ENCODE data around the gene ARHGAP15.
A peak's percentile ranks its signal among the peaks of the same experiment; 100 is the strongest.

ARHGAP15 gene

GRCh38 chr2:143279672-143280071 lies 150.5 kb downstream of the ARHGAP15 start:
- DNase-seq (ENCODE audit: low read depth) = no peak
- TF ChIP-seq CTCF (conservative IDR thresholded peaks at IDR 0.05; ENCODE audit: low read depth, low read length) = no peak
- no peak overlapping the region for H3K4me3 ChIP-seq (ENCODE audit: low read depth, low read length)

- no peak overlapping the region for H3K4me3 ChIP-seq (ENCODE audit: low read depth, low read length)
- no peak for TF ChIP-seq CTCF (conservative IDR thresholded peaks at IDR 0.05; ENCODE audit: low read depth, low read length)
- DNase-seq (ENCODE audit: low read depth) = no peak
These were observed 151.0 kb downstream of the ARHGAP15 start for GRCh38 chr2:143280097-143280757.

GRCh38 chr2:143282684-143283083 lies 153.5 kb downstream of the ARHGAP15 start:
- H3K4me3 ChIP-seq (ENCODE audit: low read depth, low read length) = no peak overlapping the region
- TF ChIP-seq CTCF (conservative IDR thresholded peaks at IDR 0.05; ENCODE audit: low read depth, low read length) = peak; percentile 47
- no peak for DNase-seq (ENCODE audit: low read depth)

- peak; percentile 90 for TF ChIP-seq CTCF (conservative IDR thresholded peaks at IDR 0.05; ENCODE audit: low read depth, low read length)
- no peak overlapping the region for H3K4me3 ChIP-seq (ENCODE audit: low read depth, low read length)
- peak; percentile 75 for DNase-seq (ENCODE audit: low read depth)
These were observed 155.0 kb downstream of the ARHGAP15 start for GRCh38 chr2:143284087-143284675.

GRCh38 chr2:143289025-143289424 lies 159.8 kb downstream of the ARHGAP15 start:
- H3K4me3 ChIP-seq (ENCODE audit: low read depth, low read length) = no peak overlapping the region
- no peak for TF ChIP-seq CTCF (conservative IDR thresholded peaks at IDR 0.05; ENCODE audit: low read depth, low read length)
- DNase-seq (ENCODE audit: low read depth) = no peak

- TF ChIP-seq CTCF (conservative IDR thresholded peaks at IDR 0.05; ENCODE audit: low read depth, low read length) = no peak
- H3K4me3 ChIP-seq (ENCODE audit: low read depth, low read length) = no peak overlapping the region
- no peak for DNase-seq (ENCODE audit: low read depth)
These were observed 161.0 kb downstream of the ARHGAP15 start for GRCh38 chr2:143290221-143290620.

- no peak overlapping the region for H3K4me3 ChIP-seq (ENCODE audit: low read depth, low read length)
- DNase-seq (ENCODE audit: low read depth) = no peak
- TF ChIP-seq CTCF (conservative IDR thresholded peaks at IDR 0.05; ENCODE audit: low read depth, low read length) = no peak
These were observed 164.8 kb downstream of the ARHGAP15 start for GRCh38 chr2:143294068-143294467.

Data from choroid plexus epithelial cell (primary cell).